RWPE1 (cell line): ENCODE measurements around the gene RAB11FIP5.
"Not testable (repeated sequence)": the region's sequence is repeated elsewhere in the genome, so short reads cannot be mapped to it uniquely, and the experiment has no call there.

Source experiments
- CTCF ChIA-PET: fragments of 350-600 bp; sonication (Branson Sonifier 250); formaldehyde crosslinking; extraction: SDS; loops from one replicate; lab custom pipeline; 2021; lab: Yijun Ruan, JAX
- POLR2A ChIA-PET: fragments of 400-600 bp; formaldehyde crosslinking; extraction: SDS; loops from one replicate; lab custom pipeline; 2020; ENCODE audit warnings: antibody characterized with exemption; ENCODE audit not compliant: low non-redundant PET; lab: Yijun Ruan, JAX
- DNase-seq: peaks from one replicate; pipeline ENCODE4 v3.0.0; 2012; ENCODE audit warnings: low spot score
- H3K27ac ChIP-seq: fragments of 450-650 bp; 2 replicates; pipeline ENCODE4 v1.5.1; 2017
- TF ChIP-seq, protein P1 (sequence below): fragments of 450-650 bp; conservative IDR thresholded peaks from 2 replicates; pipeline ENCODE4 v1.5.1; 2017; ENCODE audit warnings: low read depth, mild to moderate bottlenecking

Gene RAB11FIP5

DNA sequence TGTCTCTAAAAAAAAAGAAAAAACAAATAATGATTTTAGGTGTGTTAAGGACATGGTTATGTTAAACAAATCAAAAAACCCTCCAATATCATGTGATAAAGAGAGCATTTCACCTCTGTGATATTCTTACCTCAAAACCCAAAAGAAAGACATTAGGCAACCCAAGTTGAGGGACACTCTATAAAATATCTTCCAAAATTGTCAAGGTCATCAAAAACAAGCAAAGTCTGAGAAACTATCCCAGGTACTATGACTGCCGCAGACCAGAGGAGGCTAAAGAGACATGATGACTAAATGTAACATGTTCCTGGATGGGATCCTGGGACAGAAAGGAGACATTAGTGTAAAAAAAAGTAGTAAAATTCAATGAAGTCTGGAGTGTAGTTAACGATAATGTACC, 45.7 kb downstream of the RAB11FIP5 start:
- H3K27ac ChIP-seq, result no peak overlapping the region
- CTCF ChIA-PET, result no interaction called here
- POLR2A ChIA-PET, result no interaction called here
- TF ChIP-seq, protein P1, sequence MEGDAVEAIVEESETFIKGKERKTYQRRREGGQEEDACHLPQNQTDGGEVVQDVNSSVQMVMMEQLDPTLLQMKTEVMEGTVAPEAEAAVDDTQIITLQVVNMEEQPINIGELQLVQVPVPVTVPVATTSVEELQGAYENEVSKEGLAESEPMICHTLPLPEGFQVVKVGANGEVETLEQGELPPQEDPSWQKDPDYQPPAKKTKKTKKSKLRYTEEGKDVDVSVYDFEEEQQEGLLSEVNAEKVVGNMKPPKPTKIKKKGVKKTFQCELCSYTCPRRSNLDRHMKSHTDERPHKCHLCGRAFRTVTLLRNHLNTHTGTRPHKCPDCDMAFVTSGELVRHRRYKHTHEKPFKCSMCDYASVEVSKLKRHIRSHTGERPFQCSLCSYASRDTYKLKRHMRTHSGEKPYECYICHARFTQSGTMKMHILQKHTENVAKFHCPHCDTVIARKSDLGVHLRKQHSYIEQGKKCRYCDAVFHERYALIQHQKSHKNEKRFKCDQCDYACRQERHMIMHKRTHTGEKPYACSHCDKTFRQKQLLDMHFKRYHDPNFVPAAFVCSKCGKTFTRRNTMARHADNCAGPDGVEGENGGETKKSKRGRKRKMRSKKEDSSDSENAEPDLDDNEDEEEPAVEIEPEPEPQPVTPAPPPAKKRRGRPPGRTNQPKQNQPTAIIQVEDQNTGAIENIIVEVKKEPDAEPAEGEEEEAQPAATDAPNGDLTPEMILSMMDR, result no peak
- no peak for DNase-seq

DNA sequence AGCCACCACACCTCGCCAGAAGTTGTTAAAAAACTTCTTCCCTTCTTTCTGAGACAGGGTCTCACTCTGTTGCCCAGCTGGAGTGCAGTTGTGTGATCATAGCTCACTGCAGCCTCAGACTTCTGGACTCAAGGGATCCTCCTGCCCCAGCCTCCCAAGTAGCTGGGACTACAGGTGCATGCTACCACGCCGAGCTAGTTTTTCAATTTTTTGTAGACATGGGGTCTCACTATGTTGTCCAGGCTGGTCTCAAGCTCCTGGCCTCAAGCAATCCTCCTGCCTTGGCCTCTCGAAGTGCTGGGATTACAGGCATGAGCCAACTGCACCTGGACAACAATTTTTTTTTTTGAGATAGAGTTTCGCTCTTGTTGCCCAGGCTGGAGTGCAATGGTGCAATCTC, 47.7 kb downstream of the RAB11FIP5 start:
- CTCF ChIA-PET, POLR2A ChIA-PET, DNase-seq: not testable (repeated sequence)
- H3K27ac ChIP-seq, result peak overlapping the region; percentile 83

DNA sequence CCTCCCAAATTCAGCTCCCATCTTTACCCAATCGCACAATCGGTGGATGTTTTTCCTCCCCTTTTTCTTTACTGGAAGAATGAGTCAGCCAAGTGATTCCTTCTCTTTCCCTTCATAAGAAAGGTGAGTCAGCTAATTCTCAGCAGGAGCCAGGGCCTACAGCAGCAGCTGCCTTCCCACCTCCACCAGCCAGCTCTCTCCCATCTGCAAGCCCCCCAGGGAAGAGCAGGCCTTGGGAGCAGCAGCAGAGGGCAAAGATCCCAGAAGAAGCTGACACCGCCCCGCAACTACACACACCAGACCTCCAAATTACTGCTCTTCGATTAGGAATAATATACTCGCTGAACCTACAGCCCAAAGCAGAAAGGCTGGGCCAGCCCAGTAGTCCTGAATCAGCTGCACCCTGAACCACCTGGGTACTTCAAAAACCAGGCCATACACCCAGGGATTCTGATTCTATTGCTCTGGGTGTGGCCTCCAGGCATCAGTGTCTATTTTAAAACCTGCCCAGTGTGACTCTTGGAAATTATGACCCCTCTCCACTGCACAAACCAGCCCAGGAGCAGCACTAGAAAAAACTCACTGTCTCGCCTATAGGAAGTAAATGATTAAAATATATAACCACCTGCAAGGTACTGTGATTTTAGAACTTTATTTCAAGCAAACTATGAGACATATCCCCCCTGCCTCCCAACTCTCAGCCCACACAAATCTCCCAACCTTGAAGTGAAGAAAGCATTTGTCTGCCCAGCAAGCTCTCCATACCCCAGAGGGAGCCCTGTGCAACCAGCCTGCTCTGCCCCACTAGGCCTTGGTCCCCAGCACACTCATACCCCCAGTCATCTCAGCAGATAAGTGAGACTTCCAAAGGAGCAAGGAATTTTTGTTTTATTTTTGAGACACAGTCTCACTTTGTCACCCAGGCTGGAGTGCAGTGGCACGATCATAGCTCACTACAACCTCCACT, 48.6 kb downstream of the RAB11FIP5 start:
- TF ChIP-seq, protein P1, result no peak
- ChIA-PET POLR2A (no interaction called here), CTCF (no interaction called here)
- peak; percentile 50 for DNase-seq
- peak overlapping the region; percentile 83 for H3K27ac ChIP-seq

DNA sequence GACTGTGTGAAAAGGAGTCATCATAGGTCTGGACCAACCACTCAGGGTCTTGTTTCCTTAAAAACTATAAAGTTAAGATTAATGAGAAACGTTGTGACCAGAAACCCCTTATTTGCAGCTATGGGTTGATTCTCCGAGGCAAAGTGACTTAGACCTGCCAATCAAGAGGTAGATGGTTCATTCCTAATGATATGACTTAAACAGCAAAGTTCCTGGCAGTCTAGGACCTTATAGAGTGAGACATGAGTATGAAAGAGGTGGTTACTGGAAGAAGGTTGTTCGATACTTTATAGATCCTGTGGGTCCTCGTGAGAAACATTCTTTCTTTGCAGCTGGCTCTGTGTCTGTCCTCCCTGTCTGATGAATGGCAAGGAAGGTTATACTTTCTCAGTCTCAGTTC, 49.3 kb downstream of the RAB11FIP5 start:
- no peak for DNase-seq
- CTCF ChIA-PET, result no interaction called here
- TF ChIP-seq, protein P1, result no peak
- POLR2A ChIA-PET, result no interaction called here
- peak overlapping the region; percentile 83 for H3K27ac ChIP-seq

DNA sequence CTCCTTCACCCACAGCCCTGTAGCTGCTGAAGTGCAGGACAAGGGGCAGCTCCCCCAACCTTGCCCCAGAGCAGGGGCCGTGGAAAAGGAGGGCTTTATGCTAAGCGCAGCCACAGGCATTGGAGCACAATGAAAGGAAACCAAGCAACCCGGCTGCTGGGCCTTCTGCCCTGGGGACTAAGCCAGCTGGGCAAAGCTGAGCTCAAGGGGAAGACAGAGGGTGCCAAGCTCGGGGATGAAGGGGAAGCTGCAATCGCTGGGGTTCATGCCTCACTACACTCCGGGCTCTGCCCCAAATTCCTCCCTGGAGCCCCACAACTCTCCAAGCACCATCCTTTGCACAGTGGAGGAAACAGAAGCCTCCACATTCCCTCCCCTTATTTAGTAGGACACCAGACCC, 53.6 kb downstream of the RAB11FIP5 start:
- ChIA-PET CTCF (interaction anchor here (0.6 to 1.5 kb wide), 2 partner anchors 25 to 166 kb away, joined by 3 to 4 read pairs; no protein-coding TSS in a partner anchor), POLR2A (no interaction called here)
- TF ChIP-seq, protein P1, result no peak
- DNase-seq, result no peak
- no peak overlapping the region for H3K27ac ChIP-seq

DNA sequence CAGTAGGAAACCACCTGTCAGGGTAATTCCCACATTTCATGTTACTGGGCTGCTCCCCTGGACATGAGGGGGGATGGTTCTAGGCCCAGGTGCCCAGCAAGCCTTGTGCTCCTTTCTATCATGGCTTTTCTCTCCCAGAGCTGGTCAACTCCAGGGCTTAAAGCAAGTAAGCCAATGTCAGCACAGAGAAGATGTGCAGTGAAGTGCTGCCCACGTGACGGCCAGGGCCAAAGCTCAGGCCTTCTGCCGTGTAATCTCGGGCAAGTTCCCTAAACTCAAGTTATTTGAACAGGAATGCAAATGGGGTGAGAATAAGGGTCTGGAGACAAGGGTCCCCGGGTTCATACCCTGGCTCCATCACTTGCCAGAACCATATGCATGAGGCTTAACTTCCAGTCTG, 57.8 kb downstream of the RAB11FIP5 start:
- no peak for DNase-seq
- TF ChIP-seq, protein P1, result no peak
- CTCF ChIA-PET, result interaction anchor here (0.5 kb wide), 1 partner anchor 366 kb away, joined by 3 read pairs; no protein-coding TSS in a partner anchor
- H3K27ac ChIP-seq, result no peak overlapping the region
- POLR2A ChIA-PET, result no interaction called here
